Measurements from ENCODE around the gene VAPA. TPM values are rescaled to one million over a fixed set of nuclear protein-coding genes. Genes with fewer than 3 reads are reported as not detected.

The VAPA gene
- total and polyA plus RNA-seq, 9 of the 15 experiments (the other 6 are each of a cell fraction or from before 2014, with no cell fraction given): 219 to 902 (median 526) TPM

- TF ChIP-seq ZNF639 (CRISPR knock-in tag; conservative IDR thresholded peaks at IDR 0.05 in 1 of 2, IDR thresholded peaks at IDR 0.05 in 1 of 2) (no peak), POU5F1 (IDR thresholded peaks at IDR 0.05; ENCODE audit: borderline replicate concordance, low read depth, low read length, partially characterized antibody) (no peak), TSHZ1 (CRISPR knock-in tag; IDR thresholded peaks at IDR 0.05) (no peak), RBM39 (optimal IDR thresholded peaks at IDR 0.05; ENCODE audit: low read depth, low read length) (no peak), ARID2 (IDR thresholded peaks at IDR 0.05) (0 out of 2 replicates have a peak, but pooled peaks have one; percentile 9), KDM5B (IDR thresholded peaks at IDR 0.05; ENCODE audit: insufficient replicate concordance, low read depth, low read length) (no peak), ZNF24 (IDR thresholded peaks at IDR 0.05) (no peak), NFE2L1 (tag; IDR thresholded peaks at IDR 0.05; ENCODE audit: borderline replicate concordance, low read depth) (no peak), OTX1 (CRISPR knock-in tag; IDR thresholded peaks at IDR 0.05) (no peak), MYNN (IDR thresholded peaks at IDR 0.05) (no peak), MYNN (CRISPR knock-in tag; IDR thresholded peaks at IDR 0.05) (no peak), MNT (conservative IDR thresholded peaks at IDR 0.05) (no peak)
Observed at GRCh38 chr18:9916077-9916639, 2.3 kb downstream of the VAPA start (continued).
